Neural progenitor cell (in vitro differentiated cells): ENCODE results near the gene APC.

Experiments used
- EZH2 ChIP-seq: fragments of 200-600 bp; sonication (generic); IDR thresholded peaks from 2 replicates; pipeline ENCODE4 v1.6.1; 2017; ENCODE audit warnings: antibody characterized with exemption, mild to moderate bottlenecking, moderate library complexity
- TF ChIP-seq, protein P1 (sequence below): fragments of 200-600 bp; sonication (generic); IDR thresholded peaks from 2 replicates; pipeline ENCODE4 v1.5.1; 2017; ENCODE audit warnings: antibody characterized with exemption, mild to moderate bottlenecking

DNA sequence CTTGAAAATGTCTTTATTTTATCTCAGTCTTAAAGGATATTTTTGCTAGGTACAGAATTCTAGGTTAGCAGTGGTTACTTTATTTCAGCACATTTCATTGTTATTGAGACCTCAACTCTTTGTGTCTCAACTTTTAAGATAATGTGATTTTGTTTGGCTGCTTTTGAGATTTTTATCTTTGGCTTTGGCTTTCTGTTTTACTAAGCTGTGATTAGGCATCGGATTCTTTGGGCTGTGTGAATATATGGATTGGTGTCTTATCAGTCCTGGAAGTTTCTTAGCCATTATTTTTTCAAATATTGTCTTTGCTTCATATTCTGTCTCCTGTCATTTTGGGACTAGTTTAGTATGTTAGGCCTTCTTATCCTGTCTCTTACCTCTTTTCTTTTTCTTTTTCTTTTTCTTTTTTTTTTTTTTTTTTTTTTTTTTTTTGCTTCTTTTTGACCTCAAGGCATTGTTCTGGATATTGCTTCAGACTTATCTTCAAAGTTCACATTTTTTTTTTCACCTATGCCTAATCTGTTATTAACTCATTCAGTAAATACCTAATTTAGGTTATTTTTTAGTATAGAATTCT is 20.1 kb upstream of the APC start:
- TF ChIP-seq, protein P1, sequence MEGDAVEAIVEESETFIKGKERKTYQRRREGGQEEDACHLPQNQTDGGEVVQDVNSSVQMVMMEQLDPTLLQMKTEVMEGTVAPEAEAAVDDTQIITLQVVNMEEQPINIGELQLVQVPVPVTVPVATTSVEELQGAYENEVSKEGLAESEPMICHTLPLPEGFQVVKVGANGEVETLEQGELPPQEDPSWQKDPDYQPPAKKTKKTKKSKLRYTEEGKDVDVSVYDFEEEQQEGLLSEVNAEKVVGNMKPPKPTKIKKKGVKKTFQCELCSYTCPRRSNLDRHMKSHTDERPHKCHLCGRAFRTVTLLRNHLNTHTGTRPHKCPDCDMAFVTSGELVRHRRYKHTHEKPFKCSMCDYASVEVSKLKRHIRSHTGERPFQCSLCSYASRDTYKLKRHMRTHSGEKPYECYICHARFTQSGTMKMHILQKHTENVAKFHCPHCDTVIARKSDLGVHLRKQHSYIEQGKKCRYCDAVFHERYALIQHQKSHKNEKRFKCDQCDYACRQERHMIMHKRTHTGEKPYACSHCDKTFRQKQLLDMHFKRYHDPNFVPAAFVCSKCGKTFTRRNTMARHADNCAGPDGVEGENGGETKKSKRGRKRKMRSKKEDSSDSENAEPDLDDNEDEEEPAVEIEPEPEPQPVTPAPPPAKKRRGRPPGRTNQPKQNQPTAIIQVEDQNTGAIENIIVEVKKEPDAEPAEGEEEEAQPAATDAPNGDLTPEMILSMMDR: no peak
- no peak for TF ChIP-seq EZH2
